HG03039 (cell line): ENCODE data around the gene DHX29.
A peak's percentile ranks its signal among the peaks of the same experiment; 100 is the strongest.

Experiments
- ATAC-seq: cut with Tn5 transposase; IDR thresholded peaks from one replicate; pipeline ENCODE4 v1.9.1; 2021; ENCODE audit warnings: mild to moderate bottlenecking, moderate library complexity; ENCODE audit not compliant: unreplicated experiment

Gene DHX29, protein sequence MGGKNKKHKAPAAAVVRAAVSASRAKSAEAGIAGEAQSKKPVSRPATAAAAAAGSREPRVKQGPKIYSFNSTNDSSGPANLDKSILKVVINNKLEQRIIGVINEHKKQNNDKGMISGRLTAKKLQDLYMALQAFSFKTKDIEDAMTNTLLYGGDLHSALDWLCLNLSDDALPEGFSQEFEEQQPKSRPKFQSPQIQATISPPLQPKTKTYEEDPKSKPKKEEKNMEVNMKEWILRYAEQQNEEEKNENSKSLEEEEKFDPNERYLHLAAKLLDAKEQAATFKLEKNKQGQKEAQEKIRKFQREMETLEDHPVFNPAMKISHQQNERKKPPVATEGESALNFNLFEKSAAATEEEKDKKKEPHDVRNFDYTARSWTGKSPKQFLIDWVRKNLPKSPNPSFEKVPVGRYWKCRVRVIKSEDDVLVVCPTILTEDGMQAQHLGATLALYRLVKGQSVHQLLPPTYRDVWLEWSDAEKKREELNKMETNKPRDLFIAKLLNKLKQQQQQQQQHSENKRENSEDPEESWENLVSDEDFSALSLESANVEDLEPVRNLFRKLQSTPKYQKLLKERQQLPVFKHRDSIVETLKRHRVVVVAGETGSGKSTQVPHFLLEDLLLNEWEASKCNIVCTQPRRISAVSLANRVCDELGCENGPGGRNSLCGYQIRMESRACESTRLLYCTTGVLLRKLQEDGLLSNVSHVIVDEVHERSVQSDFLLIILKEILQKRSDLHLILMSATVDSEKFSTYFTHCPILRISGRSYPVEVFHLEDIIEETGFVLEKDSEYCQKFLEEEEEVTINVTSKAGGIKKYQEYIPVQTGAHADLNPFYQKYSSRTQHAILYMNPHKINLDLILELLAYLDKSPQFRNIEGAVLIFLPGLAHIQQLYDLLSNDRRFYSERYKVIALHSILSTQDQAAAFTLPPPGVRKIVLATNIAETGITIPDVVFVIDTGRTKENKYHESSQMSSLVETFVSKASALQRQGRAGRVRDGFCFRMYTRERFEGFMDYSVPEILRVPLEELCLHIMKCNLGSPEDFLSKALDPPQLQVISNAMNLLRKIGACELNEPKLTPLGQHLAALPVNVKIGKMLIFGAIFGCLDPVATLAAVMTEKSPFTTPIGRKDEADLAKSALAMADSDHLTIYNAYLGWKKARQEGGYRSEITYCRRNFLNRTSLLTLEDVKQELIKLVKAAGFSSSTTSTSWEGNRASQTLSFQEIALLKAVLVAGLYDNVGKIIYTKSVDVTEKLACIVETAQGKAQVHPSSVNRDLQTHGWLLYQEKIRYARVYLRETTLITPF (N-terminal part only)

DNA sequence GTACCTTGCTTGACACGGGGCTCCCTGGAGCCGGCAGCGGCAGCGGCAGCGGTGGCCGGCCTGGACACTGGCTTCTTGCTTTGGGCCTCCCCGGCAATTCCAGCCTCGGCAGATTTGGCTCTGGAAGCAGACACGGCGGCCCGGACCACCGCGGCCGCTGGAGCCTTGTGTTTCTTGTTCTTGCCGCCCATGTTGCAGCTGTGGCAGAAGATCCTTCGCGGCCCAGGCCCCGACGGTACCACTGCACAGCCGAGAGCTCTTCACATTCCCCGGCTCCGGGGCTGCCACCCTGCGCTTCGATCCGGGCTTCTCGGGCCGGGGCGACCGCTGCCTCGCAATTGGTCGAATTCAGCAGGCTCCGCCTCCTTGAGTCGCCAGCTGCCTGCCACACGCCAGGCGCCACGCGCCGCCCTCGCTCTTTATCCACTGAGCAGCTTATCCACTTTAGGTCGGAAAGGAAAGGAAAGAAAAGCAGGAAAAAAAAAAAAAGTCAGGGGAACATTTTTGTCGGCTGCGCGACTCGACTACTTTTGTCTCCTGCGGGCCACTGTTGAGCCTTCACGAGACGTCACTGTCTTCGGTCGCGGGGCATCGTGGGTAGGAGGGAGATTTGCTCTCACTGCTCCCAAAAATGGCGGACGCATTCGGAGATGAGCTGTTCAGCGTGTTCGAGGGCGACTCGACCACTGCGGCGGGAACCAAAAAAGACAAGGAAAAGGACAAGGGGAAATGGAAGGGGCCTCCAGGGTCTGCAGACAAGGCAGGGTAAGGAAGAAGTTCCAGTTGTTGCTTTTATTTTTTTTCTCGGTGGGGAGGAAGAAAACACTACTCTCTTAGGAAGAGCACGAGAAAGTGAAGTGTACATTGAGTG lies at the start of gene DHX29, which contains the start of gene MTREX:
DHX29 (minus strand) TSS at position 312 of the 871 bp plus-strand sequence; CDS start at position 191, 121 bp downstream.
MTREX (plus strand) TSS at position 607 of the 871 bp plus-strand sequence; CDS start at position 632, 25 bp downstream.
- ATAC-seq, result peak; percentile 86

DNA sequence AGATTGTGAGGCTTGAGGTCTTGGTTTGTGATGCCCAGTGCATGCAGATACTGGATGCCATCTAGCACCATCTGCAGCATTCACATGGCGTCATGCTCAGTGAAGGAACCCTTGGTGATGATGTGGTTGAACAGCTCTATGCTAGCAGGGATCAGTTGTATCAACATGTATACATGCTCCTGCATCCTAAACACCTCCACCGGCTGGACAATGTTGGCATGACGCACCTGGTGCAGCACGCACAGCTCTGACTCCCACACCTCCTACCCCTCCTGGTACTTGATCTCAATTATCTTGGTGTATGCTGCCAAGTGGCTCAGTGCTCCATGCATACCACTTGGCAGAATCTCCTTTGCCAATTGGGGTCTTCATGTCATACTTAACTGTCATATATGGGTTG lies 49.4 kb upstream of the DHX29 start:
- ATAC-seq, result no peak

DNA sequence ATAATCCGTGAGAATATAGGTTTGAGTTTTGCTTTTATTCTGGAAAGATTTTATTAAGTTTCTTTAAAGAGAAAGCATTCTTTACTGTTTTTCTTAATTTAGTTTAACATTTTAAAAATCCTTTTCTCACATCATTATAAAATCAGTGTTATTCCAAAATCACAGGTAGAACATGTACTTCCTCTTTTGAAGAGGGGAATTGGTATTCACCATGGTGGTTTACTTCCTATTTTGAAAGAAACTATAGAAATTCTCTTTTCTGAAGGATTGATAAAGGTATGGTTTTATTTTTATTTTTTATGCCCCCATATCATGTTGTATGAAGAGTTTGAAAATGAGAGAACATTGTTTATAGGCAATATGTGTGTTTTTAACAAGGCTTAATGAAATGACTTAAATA lies 43.3 kb upstream of the DHX29 start:
- ATAC-seq, result no peak

GRCh38 chr5:55347786-55348185 lies 40.3 kb upstream of the DHX29 start:
- no peak for ATAC-seq

DNA sequence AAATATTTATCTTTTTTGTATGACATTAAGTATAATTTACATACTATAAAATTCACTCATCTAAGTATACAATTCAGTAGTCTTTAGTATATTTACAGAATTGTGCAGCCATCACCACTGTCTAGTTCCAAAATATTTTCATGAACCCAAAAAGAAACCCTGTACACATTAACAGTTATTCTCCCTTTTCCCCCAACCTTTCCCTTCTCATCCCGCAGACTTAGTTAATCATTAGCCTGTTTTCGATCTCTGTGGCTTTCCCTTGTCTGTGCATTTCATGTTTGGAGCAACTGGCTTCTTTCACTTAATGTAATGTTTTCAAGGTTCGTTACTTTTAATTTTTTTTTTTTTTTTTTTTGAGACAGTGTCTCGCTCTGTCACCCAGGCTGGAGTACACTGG lies 37.8 kb upstream of the DHX29 start:
- ATAC-seq, result no peak

GRCh38 chr5:55344392-55344992 lies 37.0 kb upstream of the DHX29 start:
- no peak for ATAC-seq

DNA sequence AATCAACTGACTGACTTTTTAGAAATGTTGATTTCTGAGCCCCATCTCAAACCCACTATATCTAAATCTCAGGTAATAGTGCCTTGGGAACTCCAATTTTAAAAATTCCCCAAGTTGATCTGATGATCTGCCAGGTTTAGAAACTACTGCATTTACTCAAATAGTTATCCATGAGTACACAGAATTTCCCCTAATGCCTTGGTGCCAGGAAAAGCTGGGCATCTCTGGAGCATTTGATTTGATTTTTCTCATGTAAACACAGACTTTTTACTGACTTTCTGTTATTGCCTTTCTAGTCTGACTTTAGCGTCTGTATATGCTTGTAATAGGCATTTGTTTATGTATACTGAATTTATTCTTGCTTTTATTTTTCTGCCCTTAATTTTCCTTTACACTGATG lies 36.1 kb upstream of the DHX29 start:
- no peak for ATAC-seq

- ATAC-seq, result no peak
Measured at GRCh38 chr5:55343107-55343506, 35.6 kb upstream of the DHX29 start.

GRCh38 chr5:55338810-55339243 lies 31.3 kb upstream of the DHX29 start:
- ATAC-seq, result no peak

- no peak for ATAC-seq
Measured at GRCh38 chr5:55338092-55338613, 30.7 kb upstream of the DHX29 start.

DNA sequence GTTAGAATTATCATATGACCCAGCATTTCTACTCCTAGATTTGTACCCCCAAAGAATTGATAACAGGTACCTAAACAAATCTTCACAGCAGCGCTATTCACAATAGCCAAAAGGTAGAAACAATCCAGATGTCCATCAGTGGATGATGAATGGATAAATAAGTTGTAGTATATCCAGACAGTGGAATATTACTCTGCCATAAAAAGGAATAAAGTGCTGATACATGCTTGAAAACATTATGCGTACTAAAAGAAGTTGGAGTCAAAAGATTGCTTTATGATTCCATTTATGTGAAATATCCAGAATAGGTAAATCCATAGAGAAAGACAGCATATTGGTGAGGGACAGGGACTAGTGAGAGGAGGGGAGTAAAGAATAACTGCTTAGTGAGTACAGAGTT lies 26.3 kb upstream of the DHX29 start:
- no peak for ATAC-seq

GRCh38 chr5:55333017-55333416 lies 25.5 kb upstream of the DHX29 start:
- no peak for ATAC-seq

- no peak for ATAC-seq
Measured at GRCh38 chr5:55331321-55331720, 23.8 kb upstream of the DHX29 start.

- ATAC-seq, result no peak
Measured at GRCh38 chr5:55327281-55327680, 19.8 kb upstream of the DHX29 start.

GRCh38 chr5:55325621-55326020 lies 18.1 kb upstream of the DHX29 start:
- ATAC-seq, result no peak

- no peak for ATAC-seq
Measured at GRCh38 chr5:55324815-55325418, 17.4 kb upstream of the DHX29 start.

DNA sequence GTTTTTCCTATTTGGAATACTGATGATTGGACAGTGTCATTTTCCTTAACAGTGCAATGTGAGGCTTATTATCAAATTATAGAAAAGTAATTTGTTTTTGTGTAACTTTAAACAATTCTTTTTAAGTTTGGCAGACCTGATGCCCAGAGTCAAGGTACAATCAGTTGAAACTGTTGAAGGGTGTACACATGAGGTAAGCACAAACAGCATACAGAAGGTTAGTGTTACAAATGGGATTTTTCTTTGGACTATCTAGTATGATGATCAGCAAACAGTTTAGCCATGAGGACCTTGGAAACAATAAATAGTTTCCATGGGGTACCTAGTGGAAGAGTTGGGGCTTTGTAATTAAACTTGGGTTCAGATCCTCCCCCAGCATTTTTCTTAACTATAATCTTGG lies 16.5 kb upstream of the DHX29 start:
- ATAC-seq, result no peak

DNA sequence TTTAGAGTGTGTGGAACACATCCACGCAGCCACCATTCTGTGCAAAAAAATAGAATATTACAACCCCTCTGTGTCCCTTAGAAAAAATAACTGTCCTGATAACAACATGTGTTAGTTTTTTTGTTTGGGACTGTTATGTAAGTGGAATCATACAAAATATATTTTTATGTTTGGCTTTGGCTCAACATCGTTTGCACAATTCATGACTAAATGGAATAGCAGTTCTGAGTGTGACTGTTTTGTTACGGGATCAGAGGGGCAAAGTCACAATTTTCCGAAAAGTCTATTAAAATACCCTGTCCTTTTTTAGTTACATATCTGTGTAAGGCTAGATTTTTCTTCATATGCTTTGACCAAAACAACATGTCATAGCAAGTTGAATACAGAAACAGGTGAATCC lies 13.1 kb upstream of the DHX29 start:
- no peak for ATAC-seq

- ATAC-seq, result no peak
Measured at GRCh38 chr5:55319491-55319890, 12.0 kb upstream of the DHX29 start.
